VCaP (cell line): ENCODE results near the gene GTF3C1.

ENCODE experiments used
- H3K27ac ChIP-seq: fragments of 450-650 bp; 2 replicates; pipeline ENCODE4 v1.5.1; 2017
- CTCF ChIP-seq: fragments of 450-650 bp; conservative IDR thresholded peaks from 2 replicates; pipeline ENCODE4 v1.5.1; 2017; ENCODE audit warnings: mild to moderate bottlenecking, moderate library complexity

The GTF3C1 gene

GRCh38 chr16:27486344-27486743, 63.4 kb downstream of the GTF3C1 start:
- no peak overlapping the region for H3K27ac ChIP-seq
- no peak for TF ChIP-seq CTCF

GRCh38 chr16:27485811-27486210, 63.9 kb downstream of the GTF3C1 start:
- no peak for TF ChIP-seq CTCF

GRCh38 chr16:27485126-27485525, 64.6 kb downstream of the GTF3C1 start:
- TF ChIP-seq CTCF: no peak
- H3K27ac ChIP-seq: no peak overlapping the region

More at GRCh38 chr16:27485811-27486210, 63.9 kb downstream of the GTF3C1 start:
- H3K27ac ChIP-seq: no peak overlapping the region

- TF ChIP-seq CTCF: no peak
- H3K27ac ChIP-seq: no peak overlapping the region
These were observed 66.1 kb downstream of the GTF3C1 start for GRCh38 chr16:27483624-27484023.

GRCh38 chr16:27483088-27483437, 66.7 kb downstream of the GTF3C1 start:
- TF ChIP-seq CTCF: no peak
- H3K27ac ChIP-seq: no peak overlapping the region

GRCh38 chr16:27482397-27483087, 67.2 kb downstream of the GTF3C1 start:
- no peak overlapping the region for H3K27ac ChIP-seq
- no peak for TF ChIP-seq CTCF

GRCh38 chr16:27481282-27481934, 68.3 kb downstream of the GTF3C1 start:
- TF ChIP-seq CTCF: no peak
- H3K27ac ChIP-seq: no peak overlapping the region
